Measurements from ENCODE around the gene MYO1F. TPM values are rescaled to one million over a fixed set of nuclear protein-coding genes. Genes with fewer than 3 reads are reported as not detected.
"Not testable (repeated sequence)": the region's sequence is repeated elsewhere in the genome, so short reads cannot be mapped to it uniquely, and the experiment has no call there.

The MYO1F gene
- total RNA-seq, 1 donor from 2014 or later, result 20.6 TPM

DNA sequence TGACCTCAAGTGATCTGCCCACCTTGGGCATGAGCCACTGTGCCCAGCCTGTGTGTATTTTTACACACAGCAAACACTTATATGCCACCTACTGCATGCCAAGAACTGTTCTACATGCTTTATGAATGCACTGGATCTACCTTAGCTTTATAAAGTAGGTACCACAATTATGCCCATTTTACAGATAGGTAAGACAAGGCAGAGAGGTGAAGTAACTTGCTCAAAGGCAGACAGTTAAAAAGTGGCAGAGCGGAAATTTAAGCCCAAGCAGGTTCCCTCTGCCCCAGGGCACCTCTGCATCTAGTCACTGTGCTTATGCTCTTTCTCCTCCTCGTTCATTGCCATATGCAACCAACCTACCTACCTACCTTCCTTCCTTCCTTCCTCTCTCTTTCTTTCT, 22.8 kb upstream of the MYO1F start:
- DNase-seq (ENCODE audit: low spot score), result no peak

DNA sequence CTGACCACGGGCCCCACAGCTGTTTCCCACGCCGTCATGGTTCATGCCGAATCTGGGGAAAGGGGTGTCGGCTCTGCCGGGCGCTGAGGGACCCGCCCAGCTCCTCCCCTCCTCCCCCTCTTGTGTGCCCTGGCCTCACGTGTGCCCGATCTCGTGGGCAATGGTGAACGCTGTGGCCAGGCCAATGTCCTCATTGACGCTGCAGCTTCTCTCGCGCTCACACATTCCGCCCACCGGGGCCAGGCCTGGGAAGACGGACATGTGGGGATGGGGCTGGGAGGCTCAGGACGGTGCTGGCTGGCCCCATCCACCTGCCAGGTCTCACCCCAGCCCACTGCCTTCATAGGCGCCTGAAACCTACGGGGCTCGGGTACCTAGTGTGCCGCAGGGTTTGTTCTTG, 18.9 kb upstream of the MYO1F start:
- no peak for DNase-seq (ENCODE audit: low spot score)

DNA sequence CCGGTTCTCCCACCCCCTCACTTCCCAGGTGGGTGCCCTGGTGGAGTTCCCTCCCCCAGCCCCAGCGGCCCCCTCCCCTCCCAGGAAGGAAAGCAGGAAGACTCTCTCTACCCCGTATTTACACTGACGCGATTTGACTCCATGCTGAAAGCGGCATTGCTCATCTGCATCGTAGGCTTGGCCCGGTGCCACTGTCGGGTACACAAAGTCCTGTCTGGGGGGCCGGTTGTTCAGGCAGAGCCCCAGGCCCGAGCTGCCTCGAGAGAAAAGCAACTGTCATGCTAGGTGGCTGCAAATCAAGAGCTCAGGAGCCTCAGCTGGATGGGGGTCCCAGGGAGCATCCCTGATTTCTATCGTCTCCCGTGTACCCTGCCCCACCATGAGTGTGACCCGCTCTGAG, 18.4 kb upstream of the MYO1F start:
- no peak for DNase-seq (ENCODE audit: low spot score)

DNA sequence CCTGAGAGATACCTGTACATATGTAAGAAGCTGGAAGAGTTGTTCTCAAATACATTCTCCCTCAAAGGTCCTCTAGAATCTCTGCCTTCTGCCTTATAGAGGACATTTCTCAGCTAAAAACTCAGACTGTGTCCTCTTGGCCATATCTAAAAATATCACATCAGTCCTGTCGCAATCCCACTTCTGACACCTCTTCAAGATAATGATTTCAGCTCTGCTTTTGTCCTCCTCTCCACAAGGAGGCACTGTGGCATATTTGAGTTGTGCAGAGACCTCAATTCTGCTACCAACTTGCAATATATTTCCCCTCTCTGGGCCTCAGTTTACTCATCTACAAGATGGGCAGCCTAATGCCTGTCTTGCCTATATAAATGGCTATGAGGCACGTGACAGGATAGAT, 16.7 kb upstream of the MYO1F start:
- DNase-seq (ENCODE audit: low spot score), result no peak

DNA sequence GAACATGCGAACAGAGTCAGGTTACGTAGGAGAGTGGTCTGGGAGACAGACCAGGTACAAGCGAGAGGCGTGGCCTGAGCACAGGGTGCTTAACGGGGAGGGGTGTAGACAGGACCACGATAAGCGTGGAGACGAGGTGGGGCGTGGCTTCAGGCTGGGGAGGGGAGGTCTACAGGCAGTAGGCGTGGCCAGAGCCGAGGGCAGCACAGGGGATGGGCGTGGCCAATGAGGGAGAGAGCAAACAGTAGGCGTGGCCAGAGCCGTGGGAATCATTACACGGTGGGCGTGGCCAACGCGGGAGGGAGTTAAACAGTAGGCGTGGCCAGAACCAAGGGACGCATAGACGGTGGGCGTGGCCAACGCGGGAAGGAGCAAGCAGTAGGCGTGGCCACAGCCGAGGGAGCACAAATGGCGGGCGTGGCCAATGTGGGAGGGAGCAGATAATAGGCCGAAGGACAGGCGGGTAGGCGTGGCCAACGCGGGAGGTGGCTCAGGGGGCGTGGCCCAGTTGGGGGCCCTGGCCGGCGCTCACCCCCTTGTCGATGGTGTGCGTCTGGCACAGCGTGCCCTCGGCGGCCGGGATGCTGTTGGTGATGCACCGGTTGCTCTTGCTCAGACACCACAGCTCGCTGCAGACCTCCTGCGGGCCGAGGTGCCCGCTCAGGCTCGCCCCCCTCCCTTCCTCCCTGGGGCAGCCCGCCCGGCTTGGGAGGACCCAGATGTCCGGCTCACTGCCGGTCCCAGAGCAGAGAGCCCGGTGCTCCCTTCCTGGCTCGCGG, 15.2 kb upstream of the MYO1F start:
- peak; percentile 96 for DNase-seq (ENCODE audit: low spot score)

DNA sequence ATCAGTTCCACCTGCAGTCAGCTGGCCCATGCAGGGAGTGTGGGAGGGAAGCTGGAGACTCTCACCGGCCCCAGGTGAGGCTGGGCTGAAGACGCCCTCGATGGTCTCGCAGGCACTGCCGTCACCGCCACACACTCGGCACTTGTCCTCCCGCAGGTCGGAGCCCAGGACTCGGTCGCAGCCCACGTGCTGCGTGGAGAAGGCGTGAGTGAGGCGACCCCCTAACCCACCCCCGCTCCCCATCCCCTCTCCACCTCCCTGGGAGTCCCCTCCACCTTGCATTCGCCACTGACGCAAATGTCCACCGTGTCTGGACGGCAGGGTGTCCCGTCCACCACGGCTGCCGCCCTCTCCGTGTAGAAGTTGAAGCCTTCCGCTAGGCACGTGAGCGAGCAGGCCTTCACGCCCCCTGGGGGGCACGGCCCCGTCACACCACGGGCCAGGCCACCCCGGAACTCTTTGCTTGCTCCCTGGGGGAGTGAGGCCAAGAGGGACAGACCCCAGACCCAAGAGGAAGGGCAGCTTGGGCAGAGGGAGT, 12.0 kb upstream of the MYO1F start:
- DNase-seq (ENCODE audit: low spot score), result no peak

DNA sequence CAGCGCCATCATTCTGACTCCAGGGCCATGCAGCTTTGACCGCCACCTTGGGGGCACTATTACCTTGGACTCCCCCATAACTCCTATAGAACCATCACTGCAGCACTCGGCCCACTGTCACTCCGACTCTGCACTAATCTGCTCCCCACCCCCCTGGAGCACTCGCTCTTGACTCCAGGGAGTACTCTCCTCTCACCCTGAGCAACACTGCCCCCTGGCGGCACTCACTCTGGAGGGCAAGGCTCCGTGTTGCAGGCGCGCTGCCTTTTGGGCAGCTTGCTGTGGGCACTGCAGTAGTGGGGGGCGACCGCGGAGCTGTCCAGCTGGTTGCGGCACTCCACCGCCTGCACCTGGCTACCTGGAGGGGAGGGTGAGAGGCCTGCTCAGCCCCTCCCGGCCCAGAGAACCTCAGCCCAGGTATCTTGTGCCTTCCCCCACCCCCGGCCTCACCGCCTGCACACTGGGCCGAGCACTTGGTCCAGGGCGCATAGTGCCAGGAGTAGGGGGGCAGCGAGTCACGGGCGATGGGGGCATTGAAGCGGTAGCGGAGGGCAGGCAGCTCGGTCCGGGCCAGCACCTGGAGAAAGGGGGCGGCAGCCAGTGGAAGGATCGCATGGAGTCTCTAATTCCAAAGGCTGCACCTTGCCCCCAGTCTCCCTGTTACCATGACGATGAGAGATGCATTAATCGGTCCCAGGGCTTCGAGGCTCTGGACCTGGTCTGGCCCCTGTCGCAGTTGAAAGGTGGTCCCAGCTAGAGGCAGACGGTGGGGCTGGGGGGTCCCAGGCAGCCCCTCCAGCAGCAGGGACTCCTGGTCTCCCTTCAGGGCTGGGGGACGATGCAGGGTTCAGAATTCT, 8.9 kb upstream of the MYO1F start:
- DNase-seq (ENCODE audit: low spot score), result no peak

DNA sequence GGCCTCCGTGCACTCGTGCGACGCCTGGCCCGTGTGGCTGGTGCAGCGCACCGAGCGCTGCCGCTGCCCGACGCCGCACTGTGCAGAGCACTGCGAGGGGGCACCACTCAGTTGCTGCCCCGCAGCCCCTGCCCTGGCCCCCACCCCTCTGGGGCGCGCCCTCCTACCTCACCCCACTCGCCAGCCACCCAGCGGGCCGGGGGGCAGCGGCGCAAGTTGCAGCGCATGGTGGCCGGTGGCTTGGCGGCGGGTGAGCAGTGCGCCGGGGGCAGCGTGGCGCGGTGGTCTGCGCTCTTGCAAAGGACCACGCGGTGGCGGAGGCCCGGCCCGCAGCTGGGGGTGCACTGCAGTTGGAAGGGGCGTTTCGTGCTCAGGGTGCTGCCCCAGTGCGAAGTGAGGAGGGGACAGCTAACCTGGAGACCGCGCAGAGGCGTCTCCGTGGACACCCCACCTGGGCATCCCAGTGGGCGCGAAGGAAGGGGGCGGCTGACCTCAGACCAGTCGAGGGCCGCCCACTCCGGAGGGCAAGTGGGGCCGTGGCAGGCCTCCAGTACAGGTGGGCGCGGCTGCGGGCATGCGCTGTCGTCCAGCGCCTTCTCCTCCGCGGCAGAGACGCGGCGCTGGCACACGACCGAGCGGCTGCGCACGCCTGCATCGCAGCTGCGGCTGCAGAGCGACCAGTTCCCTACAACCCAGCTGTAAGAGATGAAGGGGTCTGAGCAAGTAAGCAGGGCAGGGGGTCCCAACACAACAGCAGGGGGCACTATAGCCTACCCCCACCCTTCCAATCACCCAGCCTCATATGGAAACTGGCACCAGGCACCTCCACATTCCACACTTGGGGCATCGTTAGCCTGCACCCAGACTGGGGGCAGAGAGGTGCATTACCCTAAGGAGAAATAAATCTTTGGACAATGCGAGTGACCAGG, 8.0 kb upstream of the MYO1F start:
- no peak for DNase-seq (ENCODE audit: low spot score)

DNA sequence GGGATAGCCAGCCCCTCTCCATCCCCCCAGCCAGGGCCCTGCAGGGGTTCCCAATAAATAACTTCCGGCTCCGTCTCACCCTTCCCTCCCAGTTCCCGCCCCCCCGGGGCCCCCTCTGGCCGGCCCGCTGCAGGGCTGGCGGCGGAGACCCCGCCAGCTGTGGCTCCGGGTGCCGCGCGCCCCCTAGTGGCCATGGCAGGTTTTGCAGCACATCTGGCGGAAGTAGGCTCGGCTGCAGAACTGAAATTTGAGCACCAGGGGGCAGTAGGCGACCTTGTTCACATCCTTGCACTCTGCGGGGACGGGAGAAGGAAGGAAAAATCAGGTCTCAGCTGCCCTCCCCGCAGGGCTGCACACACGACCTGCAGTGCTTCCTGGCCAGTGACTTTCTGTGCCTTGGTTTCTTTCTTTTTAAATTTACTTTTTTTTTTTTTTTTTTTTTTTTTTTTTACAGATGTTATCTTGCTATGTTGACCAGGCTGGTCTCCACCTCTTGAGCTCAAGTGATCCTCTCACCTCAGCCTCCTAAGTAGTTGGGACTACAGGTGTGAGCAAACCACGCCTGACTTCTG, 3.6 kb upstream of the MYO1F start:
- peak; percentile 80 for DNase-seq (ENCODE audit: low spot score)

DNA sequence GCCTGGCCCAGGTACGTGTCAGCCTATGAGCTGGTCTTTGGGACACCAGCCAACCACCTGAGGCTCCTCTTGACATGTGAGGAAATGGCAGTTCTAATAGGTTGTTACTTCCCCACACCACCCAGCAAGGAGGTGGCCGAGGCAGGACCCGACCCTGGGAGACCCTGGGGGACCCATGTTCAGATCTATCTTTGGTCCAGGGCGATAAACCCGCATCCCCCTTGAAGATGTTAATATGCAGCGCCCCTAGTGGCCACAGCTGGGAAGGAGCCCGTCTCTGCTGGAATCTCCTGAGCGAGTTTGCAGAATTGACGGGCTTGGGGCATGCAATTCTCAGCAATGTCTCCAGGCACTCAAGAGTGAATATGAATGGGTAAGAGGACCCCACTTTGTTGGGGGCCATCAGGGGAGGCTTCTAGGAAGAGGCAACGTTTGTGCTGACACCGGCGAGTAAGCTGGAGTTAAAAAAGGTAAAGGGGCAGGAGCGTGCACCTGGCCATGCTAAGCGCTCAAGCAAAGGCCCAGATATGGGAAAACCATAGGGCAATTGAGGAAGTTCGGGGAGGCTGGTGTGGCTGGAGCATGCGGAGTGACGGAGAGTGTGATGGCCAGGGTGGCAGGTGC, 1.5 kb upstream of the MYO1F start:
- peak; percentile 84 for DNase-seq (ENCODE audit: low spot score)

DNA sequence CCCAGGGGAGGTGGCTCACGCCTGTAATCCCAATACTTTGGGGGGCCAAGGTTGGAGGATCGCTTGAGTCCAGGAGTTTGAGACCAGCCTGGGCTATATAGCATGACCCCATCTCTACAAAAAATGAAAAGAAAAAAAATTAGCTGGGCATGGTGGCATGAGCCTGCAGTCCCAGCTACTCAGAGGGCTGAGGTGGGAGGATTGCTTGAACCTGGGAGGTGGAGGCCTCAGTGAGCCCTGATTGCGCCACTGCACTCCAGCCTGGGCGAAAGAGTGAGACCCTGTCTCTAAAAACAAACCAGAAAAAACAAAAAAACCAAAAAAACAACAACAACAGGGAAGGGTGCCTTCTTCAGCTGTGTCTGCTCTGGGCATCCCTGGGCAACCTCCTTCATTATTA, 499 bp upstream of the MYO1F start:
- no peak for DNase-seq (ENCODE audit: low spot score)

DNA sequence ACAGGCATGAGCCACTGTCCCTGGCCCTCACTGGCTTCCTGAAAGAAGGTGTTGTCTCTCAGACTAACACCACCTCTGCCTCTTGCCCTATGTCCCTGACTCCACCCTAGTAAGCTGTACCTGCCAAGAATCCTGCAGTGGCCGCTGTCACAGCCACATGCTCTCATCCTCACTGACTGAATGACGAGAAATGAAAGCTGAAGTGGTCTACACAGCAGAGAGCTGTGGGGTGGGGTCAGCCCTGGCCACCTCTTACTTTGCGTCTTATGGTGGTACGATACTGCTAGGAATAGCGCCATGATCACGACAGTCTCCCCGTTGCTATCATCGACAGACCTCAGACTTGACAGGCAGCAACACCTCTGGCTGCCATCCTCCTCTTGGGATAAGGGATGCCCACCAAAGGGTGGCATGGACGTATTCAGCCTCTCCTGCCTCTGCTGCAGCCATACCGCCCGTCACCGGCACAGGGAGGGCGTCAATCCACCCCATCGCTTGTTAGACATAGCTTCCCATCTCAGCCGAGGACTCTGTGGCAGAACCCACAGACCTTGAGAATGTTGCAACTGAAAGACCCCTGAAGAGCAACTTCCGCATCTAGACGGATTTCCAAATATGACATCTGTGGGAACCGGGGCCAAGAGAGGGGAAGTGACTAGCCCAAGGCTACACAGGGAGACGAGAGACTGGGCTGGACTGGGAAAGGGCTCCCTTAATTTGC, 809 bp downstream of the MYO1F start:
- DNase-seq (ENCODE audit: low spot score), result no peak

DNA sequence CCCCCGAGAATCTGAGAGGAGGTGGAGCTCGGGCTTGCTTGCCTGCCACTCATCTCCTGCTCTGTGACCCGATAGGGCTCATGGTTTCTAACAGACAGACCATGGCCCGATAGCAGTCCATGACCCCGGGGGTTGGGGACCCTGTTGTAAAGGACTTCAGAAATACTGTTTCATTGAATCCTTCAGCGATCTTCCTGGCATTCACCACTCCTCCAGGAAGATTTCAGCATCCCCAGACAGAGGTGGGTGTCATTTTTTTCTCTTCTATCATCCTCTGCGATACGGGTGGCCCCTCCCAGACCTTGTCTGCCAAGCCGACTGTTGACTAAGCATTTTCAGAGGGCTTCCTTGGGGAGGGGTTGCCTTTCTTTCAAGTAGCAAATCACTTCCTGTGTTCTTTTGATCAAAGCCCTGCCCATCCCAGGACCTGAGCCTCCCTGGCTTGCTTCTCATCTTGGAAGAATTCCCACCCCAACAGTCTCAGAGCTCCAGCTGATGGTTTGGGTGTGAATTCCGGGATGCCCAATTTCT, 1.7 kb downstream of the MYO1F start:
- DNase-seq (ENCODE audit: low spot score), result no peak

DNA sequence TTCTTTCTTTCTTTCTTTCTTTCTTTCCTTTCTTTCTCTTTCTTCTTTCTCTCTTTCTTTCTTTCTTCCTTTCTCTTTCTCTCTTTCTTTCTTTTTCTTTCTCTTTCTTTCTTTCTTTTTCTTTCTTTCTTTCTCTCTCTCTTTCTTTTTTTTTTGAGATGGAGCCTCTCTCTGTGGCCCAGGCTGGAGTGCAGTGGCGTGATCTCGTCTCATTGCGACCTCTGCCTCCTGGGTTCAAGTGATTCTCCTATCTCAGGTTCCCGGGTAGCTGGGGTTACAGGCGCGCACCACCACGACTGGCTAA, 2.7 kb downstream of the MYO1F start:
- DNase-seq (ENCODE audit: low spot score), result not testable (repeated sequence)

DNA sequence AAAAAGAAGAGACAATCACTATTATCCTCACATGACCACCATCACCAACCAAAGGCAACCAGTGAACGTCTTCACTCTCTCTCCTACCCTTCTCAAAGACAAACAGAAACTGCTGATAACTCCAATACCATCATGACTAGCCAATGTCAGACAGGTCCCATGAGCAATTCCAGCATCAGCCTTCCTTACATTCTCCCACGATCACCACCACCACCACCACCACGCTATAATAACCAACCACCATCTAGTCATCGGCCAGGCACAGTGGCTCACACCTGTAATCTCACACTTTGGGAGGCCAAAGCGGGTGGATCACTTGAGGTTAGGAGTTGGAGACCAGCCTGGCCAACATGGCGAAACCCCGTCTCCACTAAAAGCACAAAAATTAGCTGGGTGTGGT, 3.9 kb downstream of the MYO1F start:
- DNase-seq (ENCODE audit: low spot score), result no peak

DNA sequence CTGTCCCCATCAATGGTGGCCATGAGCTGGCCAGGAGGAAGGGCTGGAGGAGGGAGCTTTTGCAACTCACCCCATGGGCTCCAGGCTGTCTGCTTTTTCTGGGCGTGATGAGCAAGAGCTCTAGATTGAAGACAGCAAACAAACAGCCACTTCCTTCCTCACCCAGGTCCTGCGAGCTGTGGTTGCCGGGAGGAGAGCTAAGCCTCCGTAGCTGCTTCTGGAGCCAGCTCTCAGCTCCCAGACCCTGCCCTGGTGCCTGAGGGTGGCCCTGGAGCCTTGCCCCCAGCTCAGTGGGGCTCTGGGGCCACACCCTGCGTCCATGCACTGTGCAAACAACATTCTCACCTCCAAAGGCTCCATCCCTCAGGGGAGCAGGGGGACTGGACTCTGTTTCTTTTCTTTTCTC, 6.2 kb downstream of the MYO1F start:
- no peak for DNase-seq (ENCODE audit: low spot score)

DNA sequence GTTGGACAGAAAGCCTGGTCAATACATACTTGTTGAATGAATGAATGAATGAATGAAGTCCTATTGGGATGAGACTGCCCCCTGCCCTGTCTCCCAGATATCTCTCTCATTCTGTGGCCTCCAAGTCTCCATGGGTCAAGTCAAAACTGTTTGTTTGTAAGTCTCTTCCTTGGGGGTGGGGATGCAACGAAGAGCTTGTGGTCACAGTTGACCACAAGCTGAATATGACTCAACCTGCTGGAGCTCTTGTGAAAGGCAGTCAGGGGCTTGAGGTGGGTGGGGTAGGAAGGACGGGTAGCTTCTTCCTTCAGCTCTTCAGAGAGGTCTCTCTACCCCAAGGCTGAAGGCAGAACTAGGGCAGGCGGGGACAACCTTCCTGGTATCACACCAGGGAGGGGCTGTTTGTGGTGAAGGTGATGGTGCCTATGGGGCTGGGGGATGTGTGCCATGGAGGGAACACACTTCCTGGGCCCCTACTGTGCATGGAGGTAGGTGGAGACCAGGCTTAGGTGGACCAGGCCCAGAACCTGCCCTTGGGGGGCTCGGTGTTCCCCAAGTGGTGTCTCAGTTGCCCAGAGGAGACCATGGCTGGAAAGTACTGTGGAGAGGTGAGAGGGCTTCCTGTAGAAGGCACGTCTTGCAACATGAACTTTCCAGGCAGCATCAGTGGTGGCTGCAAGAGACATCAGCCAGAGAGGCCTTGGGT, 8.0 kb downstream of the MYO1F start:
- peak; percentile 54 for DNase-seq (ENCODE audit: low spot score)

DNA sequence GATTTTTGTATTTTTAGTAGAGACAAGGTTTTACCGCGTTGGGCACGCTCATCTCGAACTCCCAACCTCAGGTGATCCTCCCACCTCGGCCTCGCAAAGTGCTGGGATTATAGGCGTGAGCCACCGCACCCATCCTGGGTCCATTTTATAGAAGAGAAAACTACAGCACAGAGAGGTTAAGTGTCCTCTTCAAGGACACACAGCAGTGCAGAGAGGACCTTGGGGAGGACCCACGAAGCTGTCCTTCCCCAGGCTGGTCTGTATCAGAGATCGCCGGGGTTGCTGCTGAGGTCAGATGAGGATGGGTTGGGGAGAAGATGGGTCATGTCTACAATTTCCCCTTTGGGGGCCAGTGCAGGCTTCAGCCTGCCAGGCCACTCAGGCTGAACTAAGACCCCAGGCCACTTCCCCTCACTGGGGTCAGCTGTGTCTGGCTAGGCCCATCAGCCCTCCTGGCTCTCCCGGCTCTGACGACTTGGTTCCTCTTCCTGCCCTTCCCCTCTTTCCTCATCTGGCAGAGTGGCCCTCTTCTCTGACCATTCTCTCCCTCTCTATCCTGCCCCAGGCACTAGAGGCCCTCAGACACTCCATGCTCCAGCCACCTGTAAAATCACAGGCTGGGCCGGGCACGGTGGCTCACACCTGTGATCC, 9.6 kb downstream of the MYO1F start:
- DNase-seq (ENCODE audit: low spot score), result no peak

DNA sequence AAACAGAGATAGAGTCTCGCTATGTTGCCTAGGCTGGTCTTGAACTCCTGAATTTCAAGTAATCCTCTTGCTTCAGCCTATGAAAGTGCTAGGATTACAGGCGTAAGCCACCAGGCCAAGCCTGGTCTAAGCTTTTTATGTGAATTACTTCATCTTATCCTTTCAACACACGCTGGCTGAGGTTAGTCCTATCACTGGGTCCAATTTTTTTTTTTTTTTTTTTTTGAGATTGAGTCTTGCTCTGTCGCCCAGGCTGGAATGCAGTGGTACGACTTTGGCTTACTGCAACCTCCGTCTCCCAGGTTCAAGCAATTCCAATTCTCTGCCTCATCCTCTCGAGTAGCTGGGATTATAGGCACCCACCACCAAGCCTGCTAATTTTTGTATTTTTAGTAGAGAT, 10.4 kb downstream of the MYO1F start:
- DNase-seq (ENCODE audit: low spot score), result no peak

Measured in ureter (tissue), 1 donor.